NCI-H2081 treated with DMSO at 0.1 percent for 48 hours (cell line): ENCODE measurements around the gene HERC6.
A peak's percentile ranks its signal among the peaks of the same experiment; 100 is the strongest.
"Not testable (repeated sequence)": the region's sequence is repeated elsewhere in the genome, so short reads cannot be mapped to it uniquely, and the experiment has no call there.

Source experiments
- DNase-seq: peaks from one replicate; lab custom pipeline; 2025; lab: John Stamatoyannopoulos, UW

The HERC6 gene

DNA sequence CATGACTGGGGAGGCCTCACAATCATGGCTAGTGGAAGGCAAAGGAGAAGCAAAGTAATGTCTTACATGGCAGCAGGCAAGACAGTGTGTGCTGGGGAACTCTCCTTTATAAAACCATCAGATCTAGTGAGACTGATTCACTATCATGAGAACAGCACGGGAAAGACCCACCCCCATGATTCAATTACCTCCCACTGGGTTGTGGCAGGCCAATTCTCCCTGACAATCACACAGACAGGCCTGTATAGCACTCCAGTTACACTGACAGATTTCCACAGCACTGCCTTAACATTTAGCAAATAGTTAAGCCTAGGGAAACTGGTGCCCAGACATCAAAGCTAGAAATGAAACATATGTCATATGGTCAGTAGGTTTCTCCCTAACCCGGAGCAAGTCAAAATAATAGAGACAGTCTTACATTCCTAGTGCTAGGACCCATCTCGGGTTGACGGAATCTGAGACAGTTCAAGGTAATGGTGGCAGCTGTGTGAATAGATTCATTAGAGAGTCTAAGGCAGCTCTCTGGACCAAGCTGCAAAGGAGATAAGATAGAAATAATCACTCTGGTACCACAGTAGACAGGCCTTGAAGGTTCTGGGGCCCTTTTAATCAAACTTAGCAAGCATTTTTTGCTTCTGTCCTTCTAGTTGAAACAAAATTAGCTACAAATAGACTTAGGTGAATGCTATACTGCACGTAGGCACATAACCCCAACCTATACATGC lies 68.9 kb downstream of the HERC6 start:
- DNase-seq, result no peak

DNA sequence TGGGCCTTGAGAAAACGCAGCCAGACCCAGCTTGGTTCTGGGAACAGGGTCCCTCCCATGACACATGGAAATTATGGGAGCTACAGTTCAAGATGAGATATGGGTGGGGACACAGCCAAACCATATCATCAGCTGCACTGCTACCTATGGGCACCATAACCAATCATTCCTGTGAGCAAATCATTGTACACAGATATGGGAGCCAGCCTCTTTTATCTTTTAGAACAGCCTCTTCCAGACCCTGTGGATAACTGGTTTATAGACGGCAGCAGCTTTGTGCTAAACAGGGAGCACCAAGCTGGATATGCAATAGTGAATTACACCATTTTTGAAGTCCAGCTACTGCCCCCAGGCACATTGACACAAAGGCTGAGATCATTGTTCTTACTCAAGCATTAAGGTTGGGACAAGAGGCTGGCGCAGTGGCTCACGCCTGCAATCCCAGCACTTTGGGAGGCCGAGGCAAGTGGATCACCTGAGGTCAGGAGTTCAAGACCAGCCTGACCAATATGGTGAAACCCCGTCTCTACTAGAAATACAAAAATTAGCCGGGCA lies 69.6 kb downstream of the HERC6 start:
- not testable (repeated sequence) for DNase-seq

- no peak for DNase-seq
Observed at GRCh38 chr4:88448889-88449288, 70.2 kb downstream of the HERC6 start.

DNA sequence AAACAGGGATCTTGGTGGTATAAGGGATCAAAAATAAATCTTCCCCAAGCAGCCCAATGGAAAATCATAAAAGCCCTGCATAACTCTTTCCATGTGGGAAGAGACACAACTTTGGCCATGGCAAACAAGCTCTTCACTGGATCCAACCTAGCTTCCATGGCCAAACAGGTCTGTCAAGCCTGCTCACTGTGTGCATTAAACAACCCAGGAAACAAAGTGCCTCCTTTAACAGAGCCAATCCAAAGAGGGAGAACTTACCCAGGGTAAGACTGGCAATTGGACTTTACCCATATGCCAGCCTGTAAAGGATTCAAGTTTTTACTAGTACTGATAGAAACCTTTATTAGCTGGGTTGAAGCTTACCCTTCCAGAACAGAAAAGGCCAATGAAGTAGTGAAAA lies 70.6 kb downstream of the HERC6 start:
- no peak for DNase-seq

- DNase-seq, result no peak
Observed at GRCh38 chr4:88451205-88451604, 72.6 kb downstream of the HERC6 start.

- no peak for DNase-seq
Observed at GRCh38 chr4:88452912-88453311, 74.3 kb downstream of the HERC6 start.

DNA sequence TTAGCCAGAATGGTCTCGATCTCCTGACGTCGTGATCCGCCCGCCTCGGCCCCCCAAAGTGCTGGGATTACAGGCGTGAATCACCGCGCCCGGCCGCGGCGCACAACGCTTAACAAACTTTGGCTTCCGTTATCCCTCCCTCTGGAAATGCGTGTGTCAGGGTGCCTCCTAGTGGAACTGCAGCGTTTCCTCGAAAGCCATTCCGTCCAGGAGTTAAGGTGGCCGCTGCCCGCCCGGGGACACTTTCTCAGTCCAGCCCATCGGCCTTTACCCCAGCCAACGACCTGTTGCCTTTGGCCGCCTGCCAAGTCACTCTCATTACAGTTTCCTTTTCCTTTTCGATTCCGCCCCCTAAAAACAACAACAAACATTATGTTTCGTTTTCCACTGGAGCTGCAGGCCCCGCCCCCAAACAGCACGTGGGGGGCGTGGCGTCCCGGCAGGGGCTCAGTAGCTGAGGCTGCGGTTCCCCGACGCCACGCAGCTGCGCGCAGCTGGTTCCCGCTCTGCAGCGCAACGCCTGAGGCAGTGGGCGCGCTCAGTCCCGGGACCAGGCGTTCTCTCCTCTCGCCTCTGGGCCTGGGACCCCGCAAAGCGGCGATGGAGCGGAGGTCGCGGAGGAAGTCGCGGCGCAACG lies 78.1 kb downstream of the HERC6 start, which contains the start of gene HERC5:
Gene HERC5, plus strand, starts transcription at position 450 of the 637 bp plus-strand sequence. Its CDS starts 151 bp downstream, at position 601.
- peak; percentile 25 for DNase-seq

DNA sequence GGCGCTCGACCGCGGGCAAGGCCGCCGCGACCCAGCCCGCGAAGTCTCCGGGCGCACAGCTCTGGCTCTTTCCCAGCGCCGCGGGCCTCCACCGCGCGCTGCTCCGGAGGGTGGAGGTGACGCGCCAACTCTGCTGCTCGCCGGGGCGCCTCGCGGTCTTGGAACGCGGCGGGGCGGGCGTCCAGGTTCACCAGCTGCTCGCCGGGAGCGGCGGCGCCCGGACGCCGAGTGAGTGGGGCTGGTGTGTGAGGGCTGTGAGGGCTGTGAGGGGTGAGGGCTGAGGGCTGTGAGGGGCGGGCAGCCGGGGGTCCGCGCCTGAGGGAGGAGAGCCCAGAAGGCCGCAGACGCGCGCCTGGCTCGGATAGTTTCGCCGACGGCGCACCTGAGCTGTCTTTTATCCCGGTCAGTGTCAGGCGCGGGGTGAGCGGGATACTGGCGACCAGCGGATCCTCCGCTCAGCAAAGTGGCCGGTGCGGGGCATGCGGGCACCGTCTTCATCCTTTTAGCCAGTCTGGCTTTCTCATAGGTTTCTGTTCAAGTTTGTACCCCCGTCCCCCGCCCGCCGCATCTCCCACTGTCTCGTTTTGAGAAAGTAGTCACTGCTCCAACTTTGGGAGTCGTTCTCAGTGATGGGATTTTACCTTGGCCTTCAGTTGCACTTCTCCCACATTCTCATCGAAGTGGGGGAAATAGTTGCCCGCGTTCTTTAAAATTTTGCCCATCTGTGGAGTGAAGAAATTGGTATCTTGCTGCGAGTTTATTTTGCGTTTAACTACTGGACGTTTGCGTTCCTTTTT lies 78.9 kb downstream of the HERC6 start:
- no peak for DNase-seq

DNA sequence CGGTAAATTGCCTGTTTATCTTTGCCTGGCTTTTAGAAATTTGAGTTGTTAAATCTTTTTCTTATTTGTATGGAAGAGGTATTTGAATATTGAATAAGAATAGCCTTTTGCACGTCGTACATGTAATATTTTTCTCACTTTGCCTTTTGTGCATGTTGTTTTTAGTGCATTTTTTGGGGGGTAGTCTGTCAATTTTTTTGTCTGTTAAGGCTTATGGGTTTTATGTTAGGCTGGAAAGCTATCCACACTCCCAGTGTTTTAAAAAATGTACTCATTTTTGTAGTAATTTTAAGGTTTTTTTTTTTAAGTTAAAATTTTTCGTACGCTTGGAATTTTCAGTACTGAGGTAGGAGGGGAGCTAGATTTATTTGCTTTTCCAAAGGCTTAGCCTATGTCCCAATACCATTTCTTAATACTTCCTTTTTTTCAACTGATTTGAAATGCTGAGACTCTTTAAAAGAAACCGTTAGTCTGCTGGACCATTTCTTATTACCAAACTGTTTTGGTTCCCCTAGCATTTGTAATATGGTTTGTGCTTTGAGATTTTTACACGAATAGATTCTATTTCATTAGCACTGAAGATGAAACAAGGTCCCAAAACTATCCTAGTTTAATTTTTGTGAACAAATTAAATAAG lies 79.6 kb downstream of the HERC6 start:
- DNase-seq, result no peak

DNA sequence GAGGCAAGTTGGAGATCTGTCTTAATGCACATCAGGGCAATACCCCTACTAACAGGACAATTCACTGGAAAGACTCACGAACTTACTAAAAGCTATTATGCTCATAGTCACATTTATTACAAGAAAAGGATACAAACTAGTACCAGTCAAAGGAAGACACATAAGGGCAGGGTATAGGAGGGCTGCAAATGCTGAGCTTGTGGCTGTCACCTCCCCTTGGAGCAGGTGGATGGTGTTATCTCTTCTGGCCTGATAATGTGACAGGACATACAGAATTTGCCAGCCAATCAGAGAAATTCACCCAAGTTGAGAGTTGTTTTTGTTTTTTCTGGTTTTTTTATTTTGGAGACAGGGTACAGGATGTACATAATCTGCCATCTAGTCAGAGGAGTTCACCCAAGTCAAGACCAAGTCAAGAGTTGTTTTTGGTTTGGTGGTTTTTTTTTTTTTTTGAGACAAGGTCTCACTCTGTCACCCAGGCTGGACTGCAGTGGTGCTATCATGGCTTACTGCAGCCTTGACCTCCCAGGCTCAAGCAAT lies 87.1 kb downstream of the HERC6 start:
- no peak for DNase-seq

GRCh38 chr4:88467392-88467791 lies 88.7 kb downstream of the HERC6 start:
- no peak for DNase-seq

- no peak for DNase-seq
Observed at GRCh38 chr4:88477229-88477860, 98.7 kb downstream of the HERC6 start.

DNA sequence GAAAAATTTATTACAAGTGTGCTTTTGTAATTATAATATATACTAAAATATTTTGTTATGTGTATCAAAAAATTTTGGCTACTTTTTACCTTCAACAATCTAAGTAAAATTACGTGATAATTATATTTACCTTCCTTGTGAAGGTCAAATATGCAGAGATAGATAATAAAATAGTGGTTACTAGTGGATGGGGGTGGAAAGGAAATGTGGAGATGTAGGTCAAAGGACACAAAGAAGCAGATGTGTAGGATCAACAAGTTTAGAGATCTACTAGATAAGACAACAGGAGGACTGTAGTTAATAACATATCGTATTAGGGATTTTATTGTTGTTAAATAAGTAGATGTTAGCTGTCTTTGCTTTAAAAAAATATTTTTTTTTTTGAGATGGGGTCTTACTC lies 99.6 kb downstream of the HERC6 start:
- no peak for DNase-seq

DNA sequence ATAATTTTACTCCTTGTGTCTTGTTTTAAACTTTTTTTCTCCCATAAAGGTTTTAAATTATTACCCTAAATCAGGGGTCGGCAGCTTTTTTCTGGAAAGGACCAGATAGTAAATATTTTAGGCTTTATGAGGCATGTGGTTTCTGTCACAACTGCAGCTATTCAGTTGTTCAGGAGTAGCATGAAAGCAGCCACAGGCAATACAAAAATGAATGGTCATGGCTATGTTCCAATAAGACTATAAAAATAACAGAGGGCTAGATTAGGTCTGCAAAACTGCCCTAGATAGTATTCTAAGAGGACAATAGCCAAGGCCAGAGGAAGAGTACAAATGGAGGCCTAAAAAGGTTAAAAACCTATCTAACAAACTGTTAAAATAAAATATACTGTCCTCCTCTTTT lies 102.9 kb downstream of the HERC6 start:
- no peak for DNase-seq

DNA sequence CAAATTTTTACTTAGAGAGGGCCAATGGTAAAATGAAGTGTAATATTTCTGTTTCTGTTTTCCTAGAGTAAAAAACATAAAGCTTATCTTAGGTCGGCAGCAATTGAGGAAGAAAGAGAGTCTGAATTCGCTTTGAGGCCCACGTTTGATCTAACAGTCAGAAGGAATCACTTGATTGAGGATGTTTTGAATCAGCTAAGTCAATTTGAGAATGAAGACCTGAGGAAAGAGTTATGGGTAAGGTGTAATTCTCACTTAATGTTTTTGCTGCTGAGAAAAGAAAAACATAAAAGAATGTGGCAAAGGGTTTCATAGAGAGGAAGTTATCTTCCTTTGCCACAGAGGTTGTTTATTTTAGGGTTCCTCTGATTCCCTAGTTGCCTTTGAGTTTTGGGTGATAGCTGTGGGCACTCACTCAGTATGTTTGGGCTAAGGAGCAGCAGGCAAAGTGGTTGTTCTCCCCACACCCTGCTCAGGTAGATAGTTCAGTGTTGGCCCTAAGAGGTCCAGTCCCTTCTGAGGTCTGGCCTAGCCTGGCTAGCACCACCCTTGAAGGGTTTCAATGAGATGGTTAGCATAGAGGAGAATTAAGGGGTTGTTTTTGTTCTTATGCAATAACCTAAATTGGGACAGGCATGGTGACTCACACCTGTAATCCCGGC lies 110.6 kb downstream of the HERC6 start:
- DNase-seq, result no peak
